Hematopoietic multipotent progenitor cell treated with erythropoietin and hydrocortisone succinate and interleukin-3 and kit ligand, for 6 days (in vitro differentiated cells): Measurements from ENCODE around the gene GSE1.

Source experiments
- DNase-seq: peaks from one replicate; pipeline ENCODE4 v3.0.0-alpha.2; 2015

GSE1 gene

DNA sequence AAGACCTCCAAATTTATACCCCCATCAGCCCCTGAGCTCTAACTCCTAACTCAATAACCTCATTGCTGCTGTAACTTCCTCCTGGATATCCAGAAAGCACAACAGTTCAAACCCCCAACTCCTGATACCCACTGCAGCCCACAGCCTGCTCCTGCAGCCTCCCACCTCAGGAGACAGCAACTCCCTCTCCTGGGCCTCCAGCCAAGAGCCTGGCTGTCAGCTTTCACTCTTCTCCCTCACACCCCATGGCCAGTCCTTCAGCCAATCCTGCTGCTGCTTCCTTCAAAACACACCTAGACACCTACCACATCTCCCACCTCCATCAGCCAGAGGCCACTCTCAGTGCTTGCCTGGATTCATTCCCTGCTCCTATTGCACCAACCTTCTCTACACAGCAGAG lies 70.2 kb downstream of the GSE1 start:
- DNase-seq: peak; percentile 55

GRCh38 chr16:85685251-85685650 lies 72.1 kb downstream of the GSE1 start:
- DNase-seq: no peak

GRCh38 chr16:85686912-85687591 lies 73.9 kb downstream of the GSE1 start:
- DNase-seq: peak; percentile 43

DNA sequence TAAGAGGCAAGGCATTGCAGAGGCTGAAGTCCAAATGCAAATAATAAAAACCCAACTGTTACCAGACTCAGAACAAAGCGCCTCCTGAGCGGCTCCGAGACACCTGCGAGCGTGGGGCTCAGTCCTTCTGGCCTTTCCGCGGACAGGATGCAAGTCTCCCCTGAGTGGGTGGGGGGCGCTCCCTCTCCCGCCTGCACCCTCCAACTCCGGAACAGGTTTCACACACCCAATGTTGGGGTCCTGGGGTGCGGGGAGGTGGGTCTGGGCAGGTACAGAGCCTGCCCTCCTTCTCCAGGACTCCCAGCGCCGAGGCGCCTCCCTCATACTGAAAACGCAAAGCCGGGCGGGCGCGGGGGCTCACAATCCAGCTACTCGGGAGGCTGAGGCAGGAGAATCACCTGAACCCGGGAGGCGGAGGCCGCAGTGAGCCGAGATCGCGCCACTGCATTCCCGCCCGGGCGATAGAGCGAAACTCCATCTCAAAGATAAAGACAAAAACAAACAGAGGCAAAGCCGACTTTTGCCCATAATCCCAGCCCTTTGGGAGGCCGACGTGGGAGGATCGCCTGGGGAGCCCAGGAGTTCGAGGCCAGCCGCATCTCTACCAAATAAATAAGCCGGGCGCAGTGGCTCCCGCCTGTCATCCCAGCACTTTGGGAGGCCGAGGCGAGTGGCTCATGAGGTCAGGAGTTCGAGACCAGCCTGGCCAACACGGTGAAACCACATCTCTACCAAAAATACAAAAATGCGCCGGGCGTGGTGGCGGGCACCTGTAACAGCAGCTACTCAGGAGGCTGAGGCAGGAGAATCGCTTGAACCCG lies 74.7 kb downstream of the GSE1 start:
- no peak for DNase-seq

GRCh38 chr16:85688586-85689284 lies 75.6 kb downstream of the GSE1 start, which contains the start of gene GINS2:
Gene GINS2, minus strand, starts transcription at chr16:85688954. Its CDS starts 56 bp downstream, at chr16:85688898.
- peak; percentile 95 for DNase-seq

DNA sequence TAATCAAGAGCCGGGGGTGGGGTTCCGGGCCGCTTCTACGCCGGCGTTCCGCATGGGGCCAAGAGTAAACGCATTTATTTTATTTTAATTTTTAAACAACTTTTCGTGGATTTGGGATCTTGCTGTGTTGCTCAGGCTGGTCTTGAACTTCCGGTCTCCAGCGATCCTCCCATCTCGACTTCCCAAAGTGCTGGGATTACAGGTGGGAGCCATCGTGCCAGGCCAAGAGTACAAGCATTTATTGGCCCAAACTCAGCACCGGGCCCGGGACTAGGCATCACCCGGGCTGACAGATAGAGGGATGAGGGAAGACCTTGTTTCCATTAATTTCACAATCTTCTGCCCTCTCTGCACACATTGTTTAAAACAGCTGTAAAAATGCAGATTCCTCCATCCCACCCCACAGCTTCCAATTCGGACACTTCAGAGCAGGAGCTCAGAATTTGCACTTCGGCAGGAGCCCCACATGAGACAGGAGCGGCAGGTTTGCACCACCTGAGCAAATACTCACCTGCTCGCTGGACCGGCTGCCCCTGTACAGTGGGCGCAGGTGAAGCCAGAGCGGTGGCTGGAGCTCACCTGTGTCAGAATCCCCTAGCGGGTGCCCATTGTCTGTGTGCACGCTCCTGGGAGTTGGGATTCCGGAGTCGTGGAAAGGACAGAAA lies 76.3 kb downstream of the GSE1 start:
- DNase-seq: no peak

DNA sequence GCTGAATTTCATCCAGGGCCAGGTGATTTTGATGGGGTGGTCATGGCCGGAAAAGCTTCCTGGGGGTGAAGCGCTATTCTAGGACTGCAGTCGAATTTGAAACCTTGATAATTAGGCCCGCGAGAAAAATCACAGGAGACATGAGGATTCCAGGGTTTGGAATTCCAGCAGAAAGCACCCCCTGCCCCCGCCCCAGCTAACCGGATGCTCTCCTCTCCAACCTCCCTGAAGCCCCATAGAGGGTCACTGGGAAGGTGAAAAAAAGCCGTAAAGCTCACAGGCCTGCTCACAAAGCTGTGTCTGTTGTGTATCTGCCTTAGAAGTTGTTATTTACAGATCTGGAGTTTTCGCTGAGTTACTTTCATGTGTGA lies 76.8 kb downstream of the GSE1 start:
- no peak for DNase-seq

DNA sequence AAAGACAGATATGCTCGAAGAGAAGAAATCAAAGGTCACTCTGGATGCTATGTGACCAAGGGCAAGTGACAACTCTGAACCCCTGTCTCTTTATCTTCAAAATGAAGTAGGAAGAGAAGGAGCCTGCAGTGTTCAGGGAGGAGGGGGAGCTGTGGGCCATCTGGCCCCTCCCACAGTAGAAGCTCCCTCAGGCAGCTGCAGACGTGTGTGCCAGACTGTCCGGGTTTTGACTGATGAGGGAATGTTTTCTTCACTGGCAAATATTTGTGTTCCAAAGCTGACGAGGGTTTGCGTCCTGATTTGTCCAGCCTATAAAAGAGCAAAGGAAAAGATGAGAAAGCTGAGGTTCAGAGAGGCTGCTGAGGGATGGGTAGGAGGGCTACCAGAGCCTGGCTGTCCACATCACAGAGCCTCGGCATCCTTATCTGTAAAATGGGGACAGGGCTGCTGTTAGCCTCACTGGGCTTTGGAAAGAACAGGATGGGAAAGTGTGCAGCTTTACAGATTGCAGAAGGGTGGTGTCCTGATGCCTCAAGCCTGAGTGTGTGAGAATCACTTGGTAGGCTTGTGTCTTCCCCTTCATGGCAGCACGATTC lies 77.4 kb downstream of the GSE1 start:
- DNase-seq: no peak

DNA sequence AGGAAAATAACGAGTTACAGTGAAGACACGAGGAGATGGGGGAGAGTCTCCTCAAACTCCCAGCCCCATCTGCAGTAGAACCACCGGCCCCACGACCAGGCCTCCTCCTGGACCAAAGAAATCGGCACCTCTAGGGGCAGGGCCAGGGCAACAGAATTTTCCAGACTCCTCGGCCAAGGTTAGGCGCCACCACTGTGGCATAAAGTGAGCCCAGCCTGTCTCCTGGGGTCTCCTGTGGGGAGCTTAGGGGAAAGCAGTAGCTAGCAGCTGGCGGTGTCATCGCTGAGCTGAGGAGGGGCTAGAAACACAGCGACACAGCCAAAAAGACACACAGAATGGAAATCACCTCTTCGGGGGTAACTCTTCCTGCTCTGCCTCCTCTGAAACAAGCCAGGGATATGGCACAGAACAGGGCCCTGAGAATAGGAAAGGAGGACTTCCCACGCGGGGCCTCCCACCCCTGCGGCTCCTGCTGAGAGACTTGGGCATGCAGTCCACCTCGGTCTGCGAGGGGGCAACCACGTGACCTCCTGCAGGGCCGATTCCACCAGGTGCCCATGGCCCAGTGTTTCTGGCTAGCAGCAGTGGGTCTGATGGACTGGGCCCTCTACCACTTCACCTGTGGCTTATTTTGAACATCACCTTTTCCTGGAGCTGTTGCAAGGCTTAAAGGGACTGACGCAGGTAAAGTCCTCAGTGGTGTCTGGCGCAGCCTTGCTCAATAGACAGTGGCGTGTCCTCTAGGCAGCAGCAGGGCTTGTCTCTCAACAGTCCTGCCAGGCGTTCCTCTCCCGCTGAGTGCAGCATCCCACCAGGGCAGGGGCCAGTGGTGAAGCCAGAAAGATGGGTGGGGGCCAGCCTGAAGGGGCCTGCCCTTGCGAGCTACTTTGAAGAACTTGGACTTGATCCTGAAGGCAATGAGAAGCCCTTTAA lies 82.3 kb downstream of the GSE1 start:
- DNase-seq: no peak

GRCh38 chr16:85696781-85697180 lies 83.7 kb downstream of the GSE1 start:
- DNase-seq: no peak

- DNase-seq: no peak
These were observed 84.3 kb downstream of the GSE1 start for GRCh38 chr16:85697431-85697830.

- no peak for DNase-seq
These were observed 85.4 kb downstream of the GSE1 start for GRCh38 chr16:85698459-85698891.

- DNase-seq: peak; percentile 46
These were observed 85.9 kb downstream of the GSE1 start for GRCh38 chr16:85698935-85699558.

DNA sequence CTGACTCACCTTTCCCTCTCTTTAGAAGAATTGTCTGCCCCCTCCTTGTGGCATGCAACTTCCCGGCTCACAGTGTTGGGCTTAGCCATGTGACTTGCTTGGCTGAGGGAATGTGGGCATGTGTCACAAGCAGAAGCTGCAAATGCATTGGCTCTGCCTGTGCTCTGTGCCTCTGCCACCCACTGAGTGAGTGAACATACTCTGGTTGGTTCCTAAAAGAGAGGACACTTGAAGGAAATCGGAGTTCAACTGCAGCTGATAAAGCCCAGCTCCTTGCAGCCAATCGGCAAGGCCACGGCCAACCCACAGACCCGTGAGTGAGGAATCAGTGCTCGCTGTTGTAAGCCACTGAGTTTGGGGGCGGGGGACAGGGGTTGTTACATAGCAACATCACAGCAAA lies 86.5 kb downstream of the GSE1 start:
- DNase-seq: peak; percentile 16

GRCh38 chr16:85704011-85704410 lies 90.9 kb downstream of the GSE1 start:
- DNase-seq: no peak

- no peak for DNase-seq
These were observed 92.1 kb downstream of the GSE1 start for GRCh38 chr16:85704900-85705846.

- no peak for DNase-seq
These were observed 93.4 kb downstream of the GSE1 start for GRCh38 chr16:85706449-85707034.

DNA sequence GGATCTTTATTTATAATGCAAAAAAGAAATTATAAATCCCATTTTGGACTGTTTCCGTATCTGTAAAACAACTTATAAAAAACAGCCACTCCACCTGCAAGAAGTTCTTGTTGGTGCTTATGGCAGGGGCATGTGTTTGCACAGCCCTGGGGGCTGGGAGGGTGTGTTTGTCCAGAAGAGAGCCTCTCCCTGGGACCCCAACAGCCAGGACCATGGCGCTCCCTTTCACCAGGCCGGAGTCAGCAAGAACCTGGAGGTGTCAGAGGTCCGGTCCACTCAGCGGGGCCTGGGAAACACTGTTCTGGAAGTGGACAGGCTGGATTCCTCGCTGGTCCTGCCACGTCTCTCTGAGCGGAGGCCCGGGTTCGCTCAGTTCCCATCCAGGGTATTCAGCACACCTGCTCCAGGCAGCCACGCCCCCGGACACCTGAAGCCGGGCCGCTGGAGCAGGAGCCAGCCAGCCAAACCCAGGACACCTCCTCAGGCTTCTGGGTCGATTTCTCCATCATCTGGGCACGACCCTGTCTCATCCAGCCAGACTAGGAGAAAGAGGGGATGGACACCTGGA lies 94.5 kb downstream of the GSE1 start:
- no peak for DNase-seq

DNA sequence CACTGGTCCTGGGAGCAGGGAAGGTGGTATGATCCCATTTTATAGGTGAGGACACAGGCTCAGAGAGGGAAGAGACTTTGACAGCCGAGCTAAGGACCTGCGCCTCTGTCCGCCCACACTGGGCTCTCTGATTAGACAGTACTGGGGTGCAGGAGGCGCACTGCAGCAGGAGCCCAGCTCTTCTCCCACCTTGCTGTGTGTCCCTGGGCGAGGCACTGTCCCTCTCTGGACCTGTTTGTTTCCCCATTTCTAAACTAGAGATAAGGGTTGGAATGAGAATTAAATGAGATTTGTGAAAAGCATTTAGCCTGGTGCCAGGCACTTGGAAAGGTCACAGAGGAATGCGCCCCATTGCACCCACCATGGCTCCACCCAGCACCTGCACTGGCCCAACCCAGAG lies 95.2 kb downstream of the GSE1 start:
- no peak for DNase-seq
